GM18517 (cell line): ENCODE measurements around the gene DUOX2.
"Not testable (repeated sequence)": the region's sequence is repeated elsewhere in the genome, so short reads cannot be mapped to it uniquely, and the experiment has no call there.

Experiments used
- ATAC-seq: cut with Tn5 transposase; IDR thresholded peaks from one replicate; pipeline ENCODE4 v1.9.1; 2021; ENCODE audit warnings: mild to moderate bottlenecking, moderate library complexity; ENCODE audit not compliant: unreplicated experiment

DUOX2 gene

GRCh38 chr15:45077391-45077790, 36.6 kb downstream of the DUOX2 start:
- not testable (repeated sequence) for ATAC-seq

- ATAC-seq: not testable (repeated sequence)
Measured at GRCh38 chr15:45075440-45076320, 38.3 kb downstream of the DUOX2 start.

DNA sequence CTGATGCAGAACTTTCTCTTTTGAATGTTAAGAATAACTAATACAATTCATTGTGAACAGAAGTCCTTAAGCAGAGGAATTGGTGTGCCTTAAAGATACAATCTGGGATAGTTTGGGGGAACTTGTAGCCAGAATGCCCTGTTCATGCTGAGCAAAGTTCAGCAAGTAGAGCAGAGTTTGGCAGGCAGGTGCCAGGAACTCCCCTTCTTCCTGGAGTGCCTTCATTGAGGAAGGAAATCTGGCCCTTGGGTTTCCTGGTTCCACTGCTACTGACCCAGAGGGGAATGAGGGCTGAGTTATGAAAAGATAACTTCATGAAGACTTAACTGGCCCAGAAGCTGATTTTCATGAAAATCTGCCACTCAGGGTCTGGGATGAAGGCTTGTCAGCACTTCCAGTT, 40.4 kb downstream of the DUOX2 start:
- ATAC-seq: not testable (repeated sequence)

DNA sequence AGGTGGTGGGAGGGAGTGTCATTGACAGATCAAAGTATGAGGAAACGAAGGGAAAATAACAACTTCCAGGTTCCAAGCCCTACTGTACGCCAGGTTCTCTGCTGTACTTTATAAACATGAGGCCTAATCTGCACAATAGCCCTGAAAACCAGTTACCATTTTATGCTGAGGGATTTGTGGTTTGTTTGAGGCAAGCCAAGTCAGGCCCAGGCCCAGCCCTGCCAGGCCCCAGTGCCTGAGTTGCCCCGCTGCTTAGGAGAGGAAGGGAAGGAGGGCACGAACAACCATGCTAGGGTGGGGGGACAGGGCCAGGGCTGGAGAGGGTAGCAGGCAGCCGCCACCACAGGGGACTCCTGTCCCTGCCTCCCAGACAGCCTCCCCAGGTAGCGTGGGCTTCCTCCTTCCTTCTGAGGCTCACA, 44.0 kb downstream of the DUOX2 start:
- not testable (repeated sequence) for ATAC-seq

DNA sequence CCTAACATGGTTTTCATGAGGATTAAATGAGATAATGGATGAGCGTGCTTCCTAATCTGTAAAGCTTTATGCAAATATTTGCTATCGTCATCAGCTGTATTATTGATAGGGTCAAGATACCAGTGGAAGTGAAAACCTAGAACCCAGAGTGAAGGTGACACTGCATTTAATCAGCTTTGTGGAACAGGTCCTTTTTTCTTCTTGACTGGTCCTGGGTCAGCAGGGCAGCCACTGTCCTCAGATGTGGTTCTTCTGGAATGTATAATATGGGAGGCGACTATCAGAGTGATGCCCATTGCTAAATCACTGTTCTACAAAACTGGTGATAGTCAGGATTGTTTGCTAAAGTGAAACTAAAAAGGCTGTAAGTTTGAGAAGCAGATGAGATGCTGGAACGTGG, 49.6 kb downstream of the DUOX2 start:
- ATAC-seq: no peak

DNA sequence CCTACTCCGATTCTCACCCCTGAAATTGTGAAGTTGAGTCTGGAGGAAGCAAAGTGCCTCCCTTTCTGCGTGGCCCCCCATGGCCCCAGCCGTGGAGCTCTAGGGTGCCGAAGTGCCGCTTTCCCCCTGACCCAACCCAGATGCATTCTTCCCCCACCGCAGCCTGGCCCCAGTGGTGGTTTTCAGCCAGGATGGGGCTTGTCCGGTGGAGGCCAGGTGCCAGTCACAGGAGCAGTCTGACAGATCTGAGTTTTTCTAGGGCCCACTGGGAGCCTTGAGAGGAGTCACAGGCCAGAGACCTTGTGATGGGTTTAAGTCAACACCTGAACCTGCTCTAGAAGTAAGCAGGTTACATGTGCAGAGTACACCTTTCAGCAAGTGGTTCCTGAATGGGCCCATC, 51.7 kb downstream of the DUOX2 start:
- not testable (repeated sequence) for ATAC-seq

DNA sequence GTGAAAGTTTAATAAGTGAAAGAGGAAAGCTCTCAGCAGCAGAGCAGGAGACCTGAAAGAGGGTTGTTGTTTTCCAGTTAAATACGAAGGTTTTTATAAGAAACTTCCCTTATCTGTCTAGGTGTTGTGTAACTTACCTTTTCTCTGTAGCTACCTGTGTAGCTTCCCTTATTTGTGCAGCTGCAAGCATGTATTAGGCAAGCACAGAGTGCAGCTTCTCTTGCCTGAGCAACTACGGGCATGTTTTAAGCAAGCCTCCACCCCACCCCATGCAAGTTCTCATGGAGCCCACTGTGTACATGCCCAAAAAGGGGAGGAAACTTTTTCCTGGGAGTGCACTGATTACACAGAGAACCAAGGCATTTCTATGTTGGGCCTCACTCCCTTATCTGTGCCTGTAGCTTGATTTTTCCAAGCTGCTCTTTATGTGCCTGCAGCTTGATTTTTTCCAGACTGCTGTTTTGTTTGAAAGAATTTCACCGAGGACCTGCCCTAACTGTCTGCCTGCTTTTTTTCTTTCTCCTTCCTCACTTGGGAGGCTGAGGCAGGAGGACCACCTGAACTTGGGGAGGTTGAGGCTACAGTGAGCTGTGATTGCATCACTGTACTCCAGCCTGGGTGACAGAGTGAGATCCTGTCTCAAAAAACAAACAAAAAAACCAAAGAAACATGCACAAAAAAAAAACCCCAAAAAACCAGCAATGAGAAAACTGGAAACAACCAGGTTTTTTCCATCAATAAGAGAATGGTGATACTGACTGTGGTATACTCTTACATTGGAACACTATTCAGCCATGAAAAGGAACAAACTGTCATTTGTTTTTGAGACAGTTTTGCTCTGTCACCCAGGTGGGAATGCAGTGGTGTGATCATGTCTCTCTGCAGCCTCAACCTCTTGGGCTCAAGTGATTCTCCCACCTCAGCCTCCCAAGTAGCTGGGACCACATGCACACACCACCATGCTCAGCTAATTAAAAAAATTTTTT, 55.0 kb downstream of the DUOX2 start:
- not testable (repeated sequence) for ATAC-seq

DNA sequence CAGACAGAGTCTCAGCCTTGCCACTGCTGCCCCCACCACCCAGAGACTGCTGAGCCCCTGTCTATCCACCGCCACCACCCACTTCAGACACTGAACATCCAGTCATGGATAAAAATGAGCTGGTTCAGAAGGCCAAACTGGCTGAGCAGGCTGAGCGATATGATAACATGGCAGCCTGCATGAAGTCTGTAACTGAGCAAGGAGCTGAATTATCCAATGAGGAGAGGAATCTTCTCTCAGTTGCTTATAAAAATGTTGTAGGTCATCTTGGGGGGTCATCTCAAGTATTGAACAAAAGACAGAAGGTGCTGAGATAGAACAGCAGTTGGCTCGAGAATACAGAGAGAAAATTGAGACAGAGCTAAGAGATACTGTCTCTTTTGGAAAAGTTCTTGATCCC, 61.3 kb downstream of the DUOX2 start:
- ATAC-seq: not testable (repeated sequence)

DNA sequence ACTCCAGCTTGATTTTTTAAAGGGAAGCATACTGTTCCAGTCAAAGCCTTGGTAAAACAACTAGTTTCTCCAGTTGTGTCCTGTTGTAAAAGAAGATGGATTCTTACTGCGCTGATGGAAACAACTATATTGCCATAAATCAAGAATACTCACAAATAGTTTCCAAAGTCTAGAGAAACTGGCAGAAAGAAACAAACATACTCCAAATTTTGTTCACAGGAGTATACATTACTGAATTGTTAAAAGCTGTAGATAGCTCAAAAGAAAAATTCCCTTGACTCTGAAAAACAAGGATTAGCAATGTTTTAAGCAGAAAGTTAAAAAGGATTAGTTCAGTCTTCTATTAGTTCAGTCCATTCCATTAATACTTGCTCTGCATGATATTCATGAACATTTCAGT, 63.4 kb downstream of the DUOX2 start:
- ATAC-seq: no peak

DNA sequence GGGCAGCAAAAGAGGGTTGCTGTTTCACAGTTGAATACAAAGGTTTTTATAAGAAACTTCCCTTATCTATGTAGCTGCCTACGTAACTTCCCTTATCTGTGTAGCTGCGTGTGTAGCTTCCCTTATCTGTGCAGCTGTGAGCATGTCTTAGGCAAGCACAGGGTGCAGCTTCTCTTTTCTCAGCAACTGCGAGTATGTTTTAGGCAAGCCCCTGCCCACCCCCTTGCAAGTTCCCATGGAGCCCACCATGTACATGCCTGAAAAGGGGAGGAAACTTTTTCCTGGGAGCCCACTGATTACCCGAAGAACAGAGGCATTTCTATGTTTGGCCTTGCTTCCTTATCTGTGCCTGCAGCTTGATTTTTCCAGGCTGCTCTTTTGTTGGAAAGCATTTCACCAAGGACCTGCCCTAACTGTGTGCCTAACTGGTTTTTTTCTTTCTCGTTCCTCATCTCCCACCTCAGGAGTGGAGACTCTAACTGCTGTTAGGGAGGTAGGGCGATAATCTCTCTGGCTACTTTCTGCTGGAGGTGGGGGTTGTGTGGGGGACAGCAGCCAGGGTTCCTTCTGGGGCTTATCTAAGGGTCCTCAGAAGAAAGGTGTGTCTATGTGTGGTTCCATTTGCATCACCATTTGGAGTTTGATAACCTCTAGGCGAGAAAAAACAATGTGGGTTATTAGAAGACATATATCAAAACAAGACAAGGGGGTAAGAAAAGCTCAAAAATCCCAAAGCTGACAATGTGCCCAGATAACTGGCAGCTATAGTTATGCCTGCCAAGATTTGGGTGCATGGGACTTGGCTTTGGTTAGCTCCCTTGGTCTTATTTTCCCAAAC, 65.0 kb downstream of the DUOX2 start:
- no peak for ATAC-seq

DNA sequence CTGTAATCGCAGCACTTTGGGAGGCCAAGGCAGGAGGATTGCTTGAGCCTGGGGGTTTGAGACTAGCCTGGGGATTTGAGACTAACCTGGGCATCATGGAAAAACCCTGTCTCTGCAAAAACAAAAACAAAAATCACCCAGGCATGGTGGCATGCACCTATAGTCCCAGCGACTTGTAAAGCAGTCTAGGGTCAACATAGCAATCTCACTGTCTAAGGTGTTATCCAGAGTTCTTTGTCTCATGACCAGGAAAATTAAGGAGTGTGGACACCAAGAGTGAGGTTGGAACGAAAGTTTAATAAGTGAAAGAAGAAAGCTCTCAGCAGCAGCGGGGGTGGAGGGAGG, 65.6 kb downstream of the DUOX2 start:
- not testable (repeated sequence) for ATAC-seq

- not testable (repeated sequence) for ATAC-seq
Measured at GRCh38 chr15:45044270-45044669, 69.7 kb downstream of the DUOX2 start.

- not testable (repeated sequence) for ATAC-seq
Measured at GRCh38 chr15:45042859-45043258, 71.1 kb downstream of the DUOX2 start.
